ENCODE measurements around the gene MB21D2. TPM values are rescaled to one million over a fixed set of nuclear protein-coding genes. Genes with fewer than 3 reads are reported as not detected.
A peak's percentile ranks its signal among the peaks of the same experiment; 100 is the strongest.

MB21D2 gene
- total RNA-seq, 1 donor from 2014 or later, result 42.5 TPM

DNA sequence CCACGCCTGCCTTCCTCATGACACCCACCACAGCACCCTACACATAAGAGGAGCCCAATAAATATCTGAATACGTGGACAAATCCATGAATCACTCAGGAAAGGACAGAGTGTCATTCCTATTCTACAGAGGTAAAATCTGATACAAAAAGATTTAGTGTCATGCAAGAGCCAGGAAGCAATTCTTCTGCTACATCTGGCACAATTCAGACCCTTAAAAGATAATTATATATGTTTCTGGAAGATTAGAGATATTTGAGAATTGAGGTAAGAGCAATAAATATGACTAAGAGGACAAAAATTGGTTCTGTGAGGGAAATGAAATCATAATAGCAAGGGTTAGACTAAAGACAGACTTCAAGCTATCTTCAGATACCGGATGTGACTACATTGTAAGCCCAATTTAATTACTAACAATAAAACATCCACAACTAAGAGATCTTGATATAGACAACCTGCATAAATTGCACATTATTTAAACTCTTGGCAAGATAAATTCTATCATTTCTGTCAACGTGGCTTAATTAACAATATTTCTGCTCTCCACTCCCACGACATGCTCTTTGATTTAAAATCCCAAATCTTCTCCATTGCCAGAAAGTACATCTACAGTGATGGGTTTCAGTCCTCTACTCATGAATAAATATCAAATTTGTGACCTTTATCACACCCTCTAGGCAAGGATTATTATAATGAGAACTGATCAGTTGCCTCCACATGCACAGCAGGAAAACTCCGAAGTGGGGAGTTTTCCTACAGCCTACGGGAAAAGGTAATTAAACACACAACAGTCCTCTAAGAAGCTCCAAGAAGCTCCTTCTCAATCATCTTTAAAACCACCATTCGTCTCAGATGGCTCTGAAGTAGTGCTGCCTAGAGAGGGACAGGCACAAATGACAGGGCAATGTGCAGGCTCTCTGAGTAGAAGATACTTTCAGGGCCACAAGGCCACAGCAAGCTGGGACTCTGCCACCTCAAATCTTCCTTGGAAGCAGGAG is 32.6 kb downstream of the MB21D2 start:
- Mint-ChIP-seq H3K27ac (ENCODE audit: unreplicated experiment) (peak overlapping the region; percentile 3), H3K4me1 (ENCODE audit: low read depth, unreplicated experiment) (peaks cover 26% of the 10 kb centered on the region), H3K4me3 (ENCODE audit: unreplicated experiment) (no peak overlapping the region), H3K9me3 (ENCODE audit: unreplicated experiment) (no peaks in the 10 kb centered on the region), H3K27me3 (ENCODE audit: unreplicated experiment) (peaks cover 6% of the 10 kb centered on the region), H3K36me3 (ENCODE audit: unreplicated experiment) (no peaks in the 10 kb centered on the region)
- no peak for DNase-seq
- TF ChIP-seq, protein P1, sequence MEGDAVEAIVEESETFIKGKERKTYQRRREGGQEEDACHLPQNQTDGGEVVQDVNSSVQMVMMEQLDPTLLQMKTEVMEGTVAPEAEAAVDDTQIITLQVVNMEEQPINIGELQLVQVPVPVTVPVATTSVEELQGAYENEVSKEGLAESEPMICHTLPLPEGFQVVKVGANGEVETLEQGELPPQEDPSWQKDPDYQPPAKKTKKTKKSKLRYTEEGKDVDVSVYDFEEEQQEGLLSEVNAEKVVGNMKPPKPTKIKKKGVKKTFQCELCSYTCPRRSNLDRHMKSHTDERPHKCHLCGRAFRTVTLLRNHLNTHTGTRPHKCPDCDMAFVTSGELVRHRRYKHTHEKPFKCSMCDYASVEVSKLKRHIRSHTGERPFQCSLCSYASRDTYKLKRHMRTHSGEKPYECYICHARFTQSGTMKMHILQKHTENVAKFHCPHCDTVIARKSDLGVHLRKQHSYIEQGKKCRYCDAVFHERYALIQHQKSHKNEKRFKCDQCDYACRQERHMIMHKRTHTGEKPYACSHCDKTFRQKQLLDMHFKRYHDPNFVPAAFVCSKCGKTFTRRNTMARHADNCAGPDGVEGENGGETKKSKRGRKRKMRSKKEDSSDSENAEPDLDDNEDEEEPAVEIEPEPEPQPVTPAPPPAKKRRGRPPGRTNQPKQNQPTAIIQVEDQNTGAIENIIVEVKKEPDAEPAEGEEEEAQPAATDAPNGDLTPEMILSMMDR (IDR thresholded peaks at IDR 0.05; ENCODE audit: partially characterized antibody, unreplicated experiment), result no peak

DNA sequence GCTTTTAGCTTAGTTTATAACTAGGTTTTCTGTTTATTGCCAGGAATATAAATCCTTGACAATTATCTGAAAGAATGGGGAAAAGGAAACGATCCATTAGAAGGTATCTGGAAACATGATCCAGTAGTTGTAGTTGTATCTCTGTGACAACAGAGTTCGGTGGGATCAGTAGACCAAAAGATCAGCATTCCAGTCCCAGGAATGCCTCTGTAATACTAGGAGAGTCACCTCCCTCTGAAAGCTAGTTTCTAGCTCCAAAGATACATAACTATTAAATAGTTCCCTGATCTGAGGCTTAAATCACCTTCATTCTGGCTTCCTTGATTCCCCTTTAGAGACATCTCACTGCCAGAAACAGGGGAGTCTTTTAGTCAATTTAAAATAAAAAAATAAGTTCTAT is 34.1 kb downstream of the MB21D2 start:
- Mint-ChIP-seq H3K27me3 (ENCODE audit: unreplicated experiment) (peaks cover 4% of the 10 kb centered on the region), H3K9me3 (ENCODE audit: unreplicated experiment) (peaks cover 4% of the 10 kb centered on the region), H3K4me1 (ENCODE audit: low read depth, unreplicated experiment) (peaks cover 29% of the 10 kb centered on the region), H3K4me3 (ENCODE audit: unreplicated experiment) (no peak overlapping the region), H3K36me3 (ENCODE audit: unreplicated experiment) (no peaks in the 10 kb centered on the region), H3K27ac (ENCODE audit: unreplicated experiment) (no peak overlapping the region)
- TF ChIP-seq, protein P1 (IDR thresholded peaks at IDR 0.05; ENCODE audit: partially characterized antibody, unreplicated experiment), result no peak
- DNase-seq, result no peak

DNA sequence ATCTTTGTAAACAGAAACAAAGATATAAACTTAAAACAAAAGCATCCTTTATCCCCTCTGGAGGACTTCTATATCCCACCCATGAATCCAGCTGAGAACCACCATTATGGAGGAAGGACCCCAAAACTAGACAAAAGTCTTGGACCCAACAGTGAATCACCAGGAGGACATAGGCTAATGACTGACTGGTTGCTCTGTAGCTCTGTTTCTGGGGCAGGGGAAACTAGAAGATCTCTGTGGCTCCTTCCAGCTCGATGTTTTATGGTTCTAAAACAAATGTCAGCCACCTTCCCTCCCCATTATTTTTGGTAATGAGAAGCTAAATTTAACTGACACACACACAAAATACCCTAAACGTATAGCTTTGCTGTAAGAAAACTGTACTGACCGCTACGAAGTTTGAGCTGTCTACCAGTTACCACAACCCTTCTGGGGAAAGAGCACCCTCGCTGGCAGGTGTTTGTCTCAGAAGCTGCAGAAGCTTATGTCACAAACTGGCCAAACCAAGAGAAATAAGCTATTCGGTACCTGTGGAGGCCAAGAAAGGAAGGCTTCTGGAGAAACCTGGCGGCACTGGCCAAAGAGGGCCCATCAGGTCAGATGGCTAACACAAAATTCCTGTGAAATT is 36.4 kb downstream of the MB21D2 start:
- Mint-ChIP-seq H3K4me3 (ENCODE audit: unreplicated experiment) (no peak overlapping the region), H3K36me3 (ENCODE audit: unreplicated experiment) (no peaks in the 10 kb centered on the region), H3K9me3 (ENCODE audit: unreplicated experiment) (peaks cover 5% of the 10 kb centered on the region), H3K4me1 (ENCODE audit: low read depth, unreplicated experiment) (peaks cover 27% of the 10 kb centered on the region), H3K27me3 (ENCODE audit: unreplicated experiment) (peaks cover 3% of the 10 kb centered on the region), H3K27ac (ENCODE audit: unreplicated experiment) (peak overlapping the region; percentile 1)
- TF ChIP-seq, protein P1 (IDR thresholded peaks at IDR 0.05; ENCODE audit: partially characterized antibody, unreplicated experiment), result no peak
- DNase-seq, result no peak

DNA sequence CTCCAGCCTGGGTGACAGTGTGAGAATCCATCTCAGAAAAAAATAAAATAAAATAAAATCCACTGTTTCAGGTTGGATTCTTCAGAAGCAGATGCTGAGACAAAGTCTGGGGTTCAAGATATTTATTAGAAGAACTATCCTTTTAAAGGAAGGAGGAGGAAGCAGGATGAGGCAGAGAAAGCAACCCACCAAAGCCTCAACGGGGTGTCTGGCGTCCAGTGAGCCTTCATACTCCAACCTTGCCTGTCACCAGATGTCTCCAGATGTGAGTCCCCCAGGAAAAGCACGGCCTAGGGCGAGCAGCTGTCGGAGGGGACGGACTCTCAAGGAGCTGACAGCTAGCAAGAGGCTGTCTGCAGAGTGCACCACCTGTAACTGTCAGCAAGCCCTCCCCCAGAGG is 37.3 kb downstream of the MB21D2 start:
- H3K4me3 Mint-ChIP-seq (ENCODE audit: unreplicated experiment), result no peak overlapping the region
- no peak overlapping the region for H3K27ac Mint-ChIP-seq (ENCODE audit: unreplicated experiment)
- peaks cover 5% of the 10 kb centered on the region for H3K9me3 Mint-ChIP-seq (ENCODE audit: unreplicated experiment)
- H3K36me3 Mint-ChIP-seq (ENCODE audit: unreplicated experiment), result no peaks in the 10 kb centered on the region
- peaks cover 6% of the 10 kb centered on the region for H3K27me3 Mint-ChIP-seq (ENCODE audit: unreplicated experiment)
- H3K4me1 Mint-ChIP-seq (ENCODE audit: low read depth, unreplicated experiment), result peaks cover 28% of the 10 kb centered on the region
- TF ChIP-seq, protein P1 (IDR thresholded peaks at IDR 0.05; ENCODE audit: partially characterized antibody, unreplicated experiment), result no peak
- no peak for DNase-seq
